Activated CD4-positive, alpha-beta T cell treated with anti-CD3 and anti-CD28 coated beads, Interleukin-2, amount 50 U/mL, for 48 hours (primary cell): Measurements from ENCODE around the gene TMOD3.

Experiments used
- DNase-seq, 2 experiments: peaks; one replicate each; pipeline ENCODE4 v3.0.0-alpha.2; 2020

TMOD3 gene

GRCh38 chr15:51828621-51829375 is 655 bp upstream of the TMOD3 start:
- DNase-seq = no peak

DNA sequence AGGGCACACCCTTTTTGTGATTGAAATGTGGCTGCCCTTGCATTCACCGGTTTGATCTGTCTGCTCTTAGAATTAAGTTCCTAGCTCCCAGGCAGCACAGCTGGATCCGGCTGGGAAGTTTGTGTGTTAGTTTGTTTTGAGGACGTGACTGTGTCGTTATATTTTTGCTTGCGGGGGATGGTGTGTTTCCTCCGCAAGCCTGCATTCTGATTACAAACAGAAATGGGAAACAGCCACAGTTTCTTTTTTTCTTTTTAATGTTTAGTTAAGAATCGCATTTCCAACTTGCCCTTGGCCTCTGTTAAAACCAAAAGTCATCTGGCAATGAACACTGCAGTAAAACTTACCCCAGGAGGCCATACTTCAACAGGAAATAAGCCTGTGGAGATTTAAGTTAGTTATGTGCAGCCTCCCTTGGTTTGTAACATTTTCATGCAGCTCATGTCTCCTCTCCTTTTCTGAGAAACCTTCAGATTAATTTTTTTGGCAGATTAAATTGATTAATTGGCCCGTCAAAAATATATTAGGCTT is 888 bp downstream of the TMOD3 start:
- no peak for DNase-seq

DNA sequence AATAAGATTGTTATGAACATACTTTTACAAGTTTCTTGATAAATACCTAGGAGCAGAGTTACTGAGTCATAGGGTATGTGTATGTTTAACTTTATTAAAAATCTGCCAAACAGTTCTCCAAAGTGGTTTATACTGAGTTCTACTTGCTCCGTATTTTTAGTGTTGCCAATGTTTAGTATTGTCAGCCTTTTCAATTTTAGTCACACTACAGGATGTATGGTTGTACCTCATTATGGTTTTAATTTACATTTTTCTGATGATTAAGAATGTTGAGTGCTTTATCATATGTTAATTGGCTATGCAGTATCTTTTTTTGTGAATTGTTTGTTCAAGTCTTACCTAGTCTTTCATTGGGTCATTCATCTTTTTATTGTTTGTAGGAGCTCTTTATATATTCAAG is 4.3 kb downstream of the TMOD3 start:
- DNase-seq = no peak

- no peak for DNase-seq
Measured at GRCh38 chr15:51837792-51838251, 8.4 kb downstream of the TMOD3 start.

- no peak for DNase-seq
Measured at GRCh38 chr15:51838270-51838669, 8.8 kb downstream of the TMOD3 start.

GRCh38 chr15:51840692-51841091 is 11.2 kb downstream of the TMOD3 start:
- no peak for DNase-seq

- no peak for DNase-seq
Measured at GRCh38 chr15:51841406-51842040, 12.1 kb downstream of the TMOD3 start.

- no peak for DNase-seq
Measured at GRCh38 chr15:51842265-51842664, 12.8 kb downstream of the TMOD3 start.

DNA sequence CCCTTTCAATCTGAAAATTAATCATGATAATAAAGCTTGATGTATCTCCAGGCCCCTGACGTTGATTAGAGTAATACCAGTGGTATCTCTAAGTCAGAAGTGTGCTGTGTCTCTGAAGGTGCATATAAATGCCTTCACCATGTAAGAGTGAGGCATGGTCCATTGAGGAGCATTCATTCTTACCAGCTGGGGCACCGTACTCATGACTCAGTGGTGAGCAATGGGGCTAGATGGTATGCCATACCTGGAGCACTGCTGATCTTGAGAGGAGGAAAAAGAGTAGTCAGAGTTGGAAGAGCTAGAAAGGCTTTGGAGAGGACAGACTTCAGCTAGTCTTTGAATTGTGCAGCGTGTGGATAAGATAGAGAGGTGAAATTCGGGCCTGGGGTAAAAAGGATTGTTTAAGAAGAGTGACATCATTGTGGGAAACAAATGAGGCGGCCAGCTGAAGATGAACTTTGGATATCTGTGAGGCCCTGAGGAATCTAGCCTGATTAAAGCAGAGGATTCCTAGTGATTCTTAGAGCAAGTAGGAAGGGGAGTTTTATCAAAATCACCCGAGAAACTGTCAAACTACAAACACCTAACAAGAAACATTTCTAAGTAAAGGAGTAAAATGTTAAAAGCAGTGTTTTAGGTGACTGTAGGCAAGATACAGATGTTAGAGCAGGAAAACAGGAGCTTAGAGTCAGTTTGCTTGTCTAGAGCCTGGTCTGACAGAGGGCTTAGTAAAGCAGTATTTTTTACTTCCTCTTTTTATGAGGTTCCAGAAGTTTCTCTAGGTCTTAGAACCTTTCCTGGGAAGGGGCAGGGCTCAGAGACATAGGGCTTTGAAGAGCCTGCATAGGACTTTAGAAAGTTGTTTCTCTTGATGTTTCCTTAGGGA is 13.6 kb downstream of the TMOD3 start:
- DNase-seq = peak in 1 of 2 experiments; percentile 35

GRCh38 chr15:51844747-51845426 is 15.4 kb downstream of the TMOD3 start:
- DNase-seq = no peak

DNA sequence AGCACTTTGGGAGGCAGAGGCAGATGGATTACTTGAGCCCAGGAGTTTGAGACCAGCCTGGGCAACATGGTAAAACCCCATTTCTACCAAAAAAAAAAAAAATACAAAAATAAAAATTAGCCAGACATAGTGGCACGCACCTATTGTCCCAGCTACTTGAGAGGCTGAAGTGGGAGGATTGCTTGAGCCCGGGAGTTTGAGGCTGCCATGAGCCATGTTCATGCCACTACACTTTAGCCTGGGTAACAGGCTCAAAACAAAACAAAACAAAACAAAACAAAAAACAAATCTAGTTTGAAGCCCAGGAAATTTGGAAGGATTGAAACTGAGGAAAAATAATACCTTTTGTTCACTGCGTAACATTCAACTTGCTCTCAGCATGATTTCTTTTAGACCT is 16.6 kb downstream of the TMOD3 start:
- no peak for DNase-seq

DNA sequence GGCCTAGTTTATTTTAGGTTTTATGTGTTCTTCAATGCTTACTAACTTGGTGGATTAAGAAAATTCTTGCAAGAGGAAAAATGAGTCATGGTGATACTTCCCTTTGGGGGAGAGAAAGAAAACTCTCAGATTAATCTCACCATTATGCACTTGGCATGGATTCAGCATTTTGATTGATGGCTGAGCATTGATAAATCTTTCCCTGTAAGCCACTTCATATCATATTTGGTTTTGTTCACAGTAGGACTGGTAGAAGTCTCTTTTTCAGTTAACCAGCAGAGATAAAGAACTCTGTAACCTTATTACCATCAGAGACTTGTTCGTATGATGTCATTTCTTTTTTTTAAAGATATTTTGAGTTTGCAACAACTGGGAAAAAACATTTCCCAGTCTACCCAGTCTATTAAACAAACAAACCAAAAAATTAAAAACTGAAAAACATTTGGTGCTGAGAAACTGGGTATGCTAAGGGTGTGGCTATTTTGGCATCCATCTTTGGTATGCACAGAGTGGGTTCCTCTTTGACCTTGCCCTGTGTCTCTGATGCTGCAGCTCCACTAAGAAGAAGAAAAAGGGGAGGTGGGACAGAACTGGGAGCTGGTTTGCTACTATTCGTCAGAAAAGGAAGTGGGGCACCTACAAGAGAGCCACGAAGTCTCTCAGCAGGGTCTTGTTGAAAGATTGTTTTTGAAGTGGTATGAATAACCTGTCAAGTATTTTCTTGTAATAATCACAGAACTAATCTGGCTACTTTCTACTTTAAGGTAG is 17.2 kb downstream of the TMOD3 start:
- no peak for DNase-seq

DNA sequence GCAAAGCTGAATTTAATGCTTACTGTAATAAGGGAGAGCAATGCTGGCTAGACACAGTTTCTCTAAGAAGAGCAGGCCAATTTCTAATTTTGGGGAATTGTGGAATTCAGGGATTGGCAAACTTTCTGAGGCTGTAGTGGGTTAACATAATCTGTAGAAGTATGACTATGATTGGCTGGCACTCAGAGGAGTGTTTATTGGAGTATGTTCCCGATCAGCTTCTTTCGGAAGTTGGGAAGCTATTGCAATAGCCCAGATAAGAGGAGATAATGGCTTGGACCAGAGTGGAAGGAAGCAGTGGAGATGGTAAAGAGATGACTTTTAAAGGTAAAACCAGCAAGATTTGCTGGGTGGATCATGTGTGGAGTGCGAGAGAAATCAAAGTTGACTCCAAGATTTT is 19.4 kb downstream of the TMOD3 start:
- no peak for DNase-seq

GRCh38 chr15:51849860-51850259 is 20.4 kb downstream of the TMOD3 start:
- DNase-seq = no peak

DNA sequence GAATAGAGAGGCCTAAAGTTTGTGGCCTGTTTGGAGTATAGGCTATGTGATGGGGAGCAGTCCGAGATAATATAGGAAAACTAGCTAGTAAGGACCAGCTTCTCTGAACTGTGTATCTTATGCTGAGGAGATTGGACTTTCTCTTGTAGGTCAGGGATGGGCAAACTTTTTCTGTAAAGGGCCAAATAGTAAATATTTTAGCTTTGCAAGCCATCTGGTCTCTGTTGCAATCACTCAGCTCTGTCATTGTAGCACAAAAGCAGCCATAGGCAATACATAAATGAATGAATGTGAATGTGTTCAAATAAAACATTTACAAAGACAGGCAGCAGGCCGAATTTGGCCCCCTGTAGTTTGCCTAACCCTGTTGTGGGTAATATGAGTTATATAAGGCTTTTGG is 24.5 kb downstream of the TMOD3 start:
- DNase-seq = no peak

- DNase-seq = no peak
Measured at GRCh38 chr15:51855612-51856011, 26.2 kb downstream of the TMOD3 start.

DNA sequence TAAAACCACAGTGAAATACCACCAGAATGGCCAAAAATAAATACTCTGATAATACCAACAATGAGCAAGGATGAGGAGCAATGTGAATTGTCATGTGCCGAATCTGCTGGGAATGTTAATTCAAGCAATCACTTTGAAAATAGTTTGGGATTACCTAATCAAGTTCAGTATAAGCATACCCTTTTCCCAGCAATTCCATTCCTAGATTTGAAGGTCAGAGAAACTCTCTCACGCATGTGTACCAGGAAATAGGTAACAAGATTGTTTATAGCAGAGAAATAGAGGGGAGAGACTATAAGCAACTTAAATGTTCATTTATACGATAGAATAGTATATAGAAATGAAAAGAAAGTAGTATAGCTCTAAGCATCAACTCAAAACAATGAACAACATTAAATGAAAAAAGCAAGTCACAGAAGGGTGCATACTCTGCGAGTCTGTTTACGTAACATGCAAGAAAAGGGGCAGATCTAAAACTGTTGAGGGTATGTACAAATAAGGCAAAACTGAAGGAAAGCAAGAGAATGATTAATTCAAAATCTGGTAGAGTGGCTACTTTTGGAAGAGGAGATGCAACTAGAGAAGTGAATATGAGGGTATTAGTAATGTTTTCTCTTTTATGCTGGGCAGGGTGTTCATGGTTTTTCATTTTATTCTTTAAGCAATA is 27.4 kb downstream of the TMOD3 start:
- no peak for DNase-seq

GRCh38 chr15:51861557-51862359 is 32.3 kb downstream of the TMOD3 start:
- DNase-seq = peak; percentile 45 to 58

GRCh38 chr15:51863131-51863530 is 33.7 kb downstream of the TMOD3 start:
- no peak for DNase-seq

DNA sequence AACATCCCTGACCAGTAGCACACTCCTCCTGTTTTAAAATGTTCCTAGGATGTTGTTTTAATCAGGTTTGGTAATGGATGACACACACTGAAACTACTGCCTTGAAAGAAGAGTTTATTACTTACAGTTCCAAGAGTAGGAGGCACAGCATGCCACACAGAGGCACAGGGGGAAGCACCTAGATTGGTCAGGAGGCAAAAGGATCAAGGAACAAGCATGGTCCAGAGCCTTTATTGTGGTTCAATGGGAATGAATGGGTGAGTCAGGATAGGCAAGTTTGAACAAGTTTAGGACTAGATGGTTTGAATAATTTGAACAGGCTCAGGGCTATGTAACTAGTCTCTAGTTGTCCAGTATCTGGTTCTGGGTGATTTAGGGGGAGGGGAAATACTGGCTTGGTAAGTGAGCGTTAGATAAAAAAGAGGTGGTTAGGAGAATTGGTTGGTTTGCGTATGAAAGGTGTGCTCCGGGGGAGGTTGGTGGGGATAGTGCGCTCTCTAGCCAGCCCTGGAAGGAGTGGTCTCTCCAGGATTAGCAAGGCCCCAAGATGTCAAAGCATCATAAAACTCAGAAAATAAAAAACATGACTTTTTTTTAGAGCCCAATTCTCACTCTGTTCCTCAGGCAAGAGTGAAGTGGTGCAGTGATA is 35.1 kb downstream of the TMOD3 start:
- peak; percentile 33 to 42 for DNase-seq
